ENCODE results near the gene FNDC3B.
A peak's percentile ranks its signal among the peaks of the same experiment; 100 is the strongest.

Gene FNDC3B

DNA sequence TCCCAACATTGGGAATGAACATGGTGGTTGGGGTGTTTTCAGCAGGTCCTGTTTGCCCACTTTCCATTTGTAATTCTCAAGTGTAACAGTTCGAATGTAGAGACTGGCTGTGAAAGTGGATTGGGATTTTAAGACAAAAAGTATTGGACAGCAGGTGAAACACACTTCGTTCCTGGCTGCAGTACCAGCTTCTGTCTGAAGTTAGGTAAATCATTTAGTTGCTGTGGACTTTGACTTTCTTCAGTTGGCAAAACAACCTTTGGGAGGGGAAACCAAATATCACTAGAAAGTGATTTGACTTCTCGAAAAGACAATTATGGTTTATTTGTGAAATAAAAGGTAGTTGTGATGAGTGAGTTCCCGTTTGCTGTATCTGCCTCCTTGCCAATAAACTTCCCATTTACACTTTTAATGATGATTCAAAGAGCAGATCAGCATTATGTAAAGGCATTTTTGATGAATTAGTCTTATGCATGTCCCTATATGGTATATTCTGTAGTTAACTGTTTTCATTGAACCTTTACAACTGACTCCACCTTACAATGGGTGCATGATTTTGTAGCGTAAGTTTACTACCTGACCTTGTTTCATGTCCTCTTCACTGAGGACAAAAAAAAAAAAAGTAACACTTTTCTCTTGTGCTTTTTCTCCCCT is 34.0 kb downstream of the FNDC3B start:
- CTCF ChIA-PET: no interaction called here
- Histone ChIP-seq H3K36me3 (ENCODE audit: control insufficient read depth in 2 of 2, insufficient read depth in 1 of 2, low read length in 2 of 2) (no peaks in the 10 kb centered on the region), H3K27ac (ENCODE audit: extremely low read depth, low read depth, low read length) (no peak overlapping the region)

DNA sequence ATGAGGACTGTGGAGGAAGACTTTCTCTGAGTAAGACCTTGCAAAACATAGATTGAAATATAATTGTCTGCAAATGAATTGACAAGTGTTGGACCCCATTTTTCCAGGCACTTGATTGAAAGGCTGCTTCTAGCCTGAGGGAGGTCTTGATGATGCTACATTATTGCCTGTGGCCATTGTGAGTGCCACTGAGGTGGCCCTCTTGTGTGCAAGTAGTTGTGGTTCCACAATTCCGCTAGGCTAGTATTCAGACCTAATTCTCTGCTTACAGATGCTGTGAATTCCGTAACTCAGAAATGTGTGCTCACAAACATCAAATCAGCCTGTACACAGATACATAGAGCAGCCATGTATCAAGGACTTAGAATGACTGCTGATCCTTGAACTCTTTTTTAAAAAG is 34.7 kb downstream of the FNDC3B start:
- TF ChIP-seq ZNF623 (tag by site-specific recombination; IDR thresholded peaks at IDR 0.05): no peak
- CTCF ChIA-PET: no interaction called here
- Histone ChIP-seq H3K9me3 (ENCODE audit: control insufficient read depth, insufficient read depth, low read depth, low read length) (no peaks in the 10 kb centered on the region), H3K4me1 (ENCODE audit: control insufficient read depth, insufficient read depth, low read length) (no peaks in the 10 kb centered on the region; the same call in 1 of the 2 replicates), H3K27ac (ENCODE audit: extremely low read depth, low read depth, low read length) (no peak overlapping the region), H3K36me3 (ENCODE audit: control insufficient read depth in 2 of 2, insufficient read depth in 1 of 2, low read length in 2 of 2) (no peaks in the 10 kb centered on the region), H3K4me3 (ENCODE audit: low read depth, low read length) (no peak overlapping the region)
- POLR2A ChIA-PET: no interaction called here

More for the DNA sequence above, 34.0 kb downstream of the FNDC3B start:
- no peaks in the 10 kb centered on the region for H3K9me3 ChIP-seq (ENCODE audit: control insufficient read depth, insufficient read depth, low read depth, low read length)
- no peak overlapping the region for H3K4me3 ChIP-seq (ENCODE audit: low read depth, low read length)
- TF ChIP-seq PRDM1 (tag by site-specific recombination; IDR thresholded peaks at IDR 0.05) (peak; percentile 62), ZNF404 (tag by site-specific recombination; IDR thresholded peaks at IDR 0.05) (no peak), ZNF112 (tag by site-specific recombination; IDR thresholded peaks at IDR 0.05) (no peak), ZNF530 (tag by site-specific recombination; IDR thresholded peaks at IDR 0.05; ENCODE audit: low read depth) (no peak), ZNF670 (tag by site-specific recombination; IDR thresholded peaks at IDR 0.05; ENCODE audit: low read depth) (no peak)
- POLR2A ChIA-PET: no interaction called here
- no peaks in the 10 kb centered on the region; the same call in 1 of the 2 replicates for H3K4me1 ChIP-seq (ENCODE audit: control insufficient read depth, insufficient read depth, low read length)

DNA sequence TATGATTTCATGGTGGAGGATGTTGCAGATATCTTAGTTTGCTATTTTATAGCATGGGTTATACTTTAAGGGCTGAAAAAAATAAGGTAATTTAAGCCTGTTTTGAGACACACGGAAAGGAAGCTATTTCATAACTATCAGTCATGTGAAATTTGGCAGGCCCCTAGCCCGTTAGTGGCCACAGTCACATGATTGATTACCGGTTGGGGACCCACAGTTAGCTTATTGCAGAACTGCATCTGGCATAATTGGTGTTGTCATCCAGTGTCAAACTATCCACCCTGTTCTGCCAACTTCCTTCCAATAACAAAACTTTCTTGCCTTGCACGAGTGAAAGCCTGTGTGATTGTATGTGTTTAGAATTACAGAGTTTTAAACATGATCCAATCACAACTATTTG is 35.2 kb downstream of the FNDC3B start:
- Histone ChIP-seq H3K4me1 (ENCODE audit: control insufficient read depth, insufficient read depth, low read length) (no peaks in the 10 kb centered on the region; the same call in 1 of the 2 replicates), H3K9me3 (ENCODE audit: control insufficient read depth, insufficient read depth, low read depth, low read length) (no peaks in the 10 kb centered on the region), H3K4me3 (ENCODE audit: low read depth, low read length) (no peak overlapping the region), H3K27ac (ENCODE audit: extremely low read depth, low read depth, low read length) (no peak overlapping the region), H3K36me3 (ENCODE audit: control insufficient read depth in 2 of 2, insufficient read depth in 1 of 2, low read length in 2 of 2) (no peaks in the 10 kb centered on the region)
- TF ChIP-seq OVOL3 (tag by site-specific recombination; IDR thresholded peaks at IDR 0.05) (no peak), ZNF138 (tag by site-specific recombination; IDR thresholded peaks at IDR 0.05; ENCODE audit: borderline replicate concordance) (no peak), ZNF211 (tag by site-specific recombination; IDR thresholded peaks at IDR 0.05; ENCODE audit: low read depth) (no peak), GLIS1 (tag by site-specific recombination; IDR thresholded peaks at IDR 0.05) (no peak), ZNF169 (tag by site-specific recombination; IDR thresholded peaks at IDR 0.05) (no peak), BCL11B (tag by site-specific recombination; IDR thresholded peaks at IDR 0.05; ENCODE audit: low read depth) (no peak), ZNF24 (tag by site-specific recombination; IDR thresholded peaks at IDR 0.05) (no peak), ZNF514 (tag by site-specific recombination; IDR thresholded peaks at IDR 0.05) (no peak), ZNF670 (tag by site-specific recombination; IDR thresholded peaks at IDR 0.05; ENCODE audit: low read depth) (no peak), ZNF132 (tag by site-specific recombination; IDR thresholded peaks at IDR 0.05; ENCODE audit: borderline replicate concordance) (no peak), ZNF664 (tag by site-specific recombination; IDR thresholded peaks at IDR 0.05) (no peak)
- TF ChIP-seq, protein P1, sequence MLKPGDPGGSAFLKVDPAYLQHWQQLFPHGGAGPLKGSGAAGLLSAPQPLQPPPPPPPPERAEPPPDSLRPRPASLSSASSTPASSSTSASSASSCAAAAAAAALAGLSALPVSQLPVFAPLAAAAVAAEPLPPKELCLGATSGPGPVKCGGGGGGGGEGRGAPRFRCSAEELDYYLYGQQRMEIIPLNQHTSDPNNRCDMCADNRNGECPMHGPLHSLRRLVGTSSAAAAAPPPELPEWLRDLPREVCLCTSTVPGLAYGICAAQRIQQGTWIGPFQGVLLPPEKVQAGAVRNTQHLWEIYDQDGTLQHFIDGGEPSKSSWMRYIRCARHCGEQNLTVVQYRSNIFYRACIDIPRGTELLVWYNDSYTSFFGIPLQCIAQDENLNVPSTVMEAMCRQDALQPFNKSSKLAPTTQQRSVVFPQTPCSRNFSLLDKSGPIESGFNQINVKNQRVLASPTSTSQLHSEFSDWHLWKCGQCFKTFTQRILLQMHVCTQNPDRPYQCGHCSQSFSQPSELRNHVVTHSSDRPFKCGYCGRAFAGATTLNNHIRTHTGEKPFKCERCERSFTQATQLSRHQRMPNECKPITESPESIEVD (tag by site-specific recombination; IDR thresholded peaks at IDR 0.05): no peak
- CTCF ChIA-PET: no interaction called here
- POLR2A ChIA-PET: no interaction called here

DNA sequence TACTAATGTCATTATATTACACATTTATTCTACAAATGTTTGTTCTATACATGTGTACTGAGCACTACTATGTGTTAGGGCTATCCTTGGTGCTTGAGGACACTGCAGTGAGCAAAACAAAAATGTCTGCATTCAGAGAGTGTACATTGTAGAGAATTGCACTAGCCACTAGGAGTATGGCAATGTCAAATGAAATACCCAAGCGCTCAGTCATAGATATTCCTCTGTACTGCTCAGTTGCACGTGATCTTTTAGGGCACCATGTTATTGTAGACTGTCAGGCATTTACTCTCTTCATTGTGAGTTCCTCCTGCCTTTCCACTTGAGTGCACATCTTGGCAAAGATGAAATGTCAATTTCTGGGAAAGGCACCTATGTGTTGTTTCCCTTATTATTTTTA is 36.8 kb downstream of the FNDC3B start:
- Histone ChIP-seq H3K27ac (ENCODE audit: extremely low read depth, low read depth, low read length) (no peak overlapping the region), H3K4me3 (ENCODE audit: low read depth, low read length) (no peak overlapping the region), H3K4me1 (ENCODE audit: control insufficient read depth, insufficient read depth, low read length) (no peaks in the 10 kb centered on the region), H3K9me3 (ENCODE audit: control insufficient read depth, insufficient read depth, low read depth, low read length) (no peaks in the 10 kb centered on the region), H3K36me3 (ENCODE audit: control insufficient read depth in 2 of 2, insufficient read depth in 1 of 2, low read length in 2 of 2) (no peaks in the 10 kb centered on the region)
- POLR2A ChIA-PET: no interaction called here
- CTCF ChIA-PET: no interaction called here
- TF ChIP-seq, protein P2, sequence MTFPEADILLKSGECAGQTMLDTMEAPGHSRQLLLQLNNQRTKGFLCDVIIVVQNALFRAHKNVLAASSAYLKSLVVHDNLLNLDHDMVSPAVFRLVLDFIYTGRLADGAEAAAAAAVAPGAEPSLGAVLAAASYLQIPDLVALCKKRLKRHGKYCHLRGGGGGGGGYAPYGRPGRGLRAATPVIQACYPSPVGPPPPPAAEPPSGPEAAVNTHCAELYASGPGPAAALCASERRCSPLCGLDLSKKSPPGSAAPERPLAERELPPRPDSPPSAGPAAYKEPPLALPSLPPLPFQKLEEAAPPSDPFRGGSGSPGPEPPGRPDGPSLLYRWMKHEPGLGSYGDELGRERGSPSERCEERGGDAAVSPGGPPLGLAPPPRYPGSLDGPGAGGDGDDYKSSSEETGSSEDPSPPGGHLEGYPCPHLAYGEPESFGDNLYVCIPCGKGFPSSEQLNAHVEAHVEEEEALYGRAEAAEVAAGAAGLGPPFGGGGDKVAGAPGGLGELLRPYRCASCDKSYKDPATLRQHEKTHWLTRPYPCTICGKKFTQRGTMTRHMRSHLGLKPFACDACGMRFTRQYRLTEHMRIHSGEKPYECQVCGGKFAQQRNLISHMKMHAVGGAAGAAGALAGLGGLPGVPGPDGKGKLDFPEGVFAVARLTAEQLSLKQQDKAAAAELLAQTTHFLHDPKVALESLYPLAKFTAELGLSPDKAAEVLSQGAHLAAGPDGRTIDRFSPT (tag by site-specific recombination; IDR thresholded peaks at IDR 0.05): no peak
- TF ChIP-seq ZNF112 (tag by site-specific recombination; IDR thresholded peaks at IDR 0.05) (no peak), ZNF549 (tag by site-specific recombination; IDR thresholded peaks at IDR 0.05) (no peak), ZNF114 (tag by site-specific recombination; IDR thresholded peaks at IDR 0.05) (no peak), ZNF530 (tag by site-specific recombination; IDR thresholded peaks at IDR 0.05; ENCODE audit: low read depth) (no peak)
- TF ChIP-seq, protein P3, sequence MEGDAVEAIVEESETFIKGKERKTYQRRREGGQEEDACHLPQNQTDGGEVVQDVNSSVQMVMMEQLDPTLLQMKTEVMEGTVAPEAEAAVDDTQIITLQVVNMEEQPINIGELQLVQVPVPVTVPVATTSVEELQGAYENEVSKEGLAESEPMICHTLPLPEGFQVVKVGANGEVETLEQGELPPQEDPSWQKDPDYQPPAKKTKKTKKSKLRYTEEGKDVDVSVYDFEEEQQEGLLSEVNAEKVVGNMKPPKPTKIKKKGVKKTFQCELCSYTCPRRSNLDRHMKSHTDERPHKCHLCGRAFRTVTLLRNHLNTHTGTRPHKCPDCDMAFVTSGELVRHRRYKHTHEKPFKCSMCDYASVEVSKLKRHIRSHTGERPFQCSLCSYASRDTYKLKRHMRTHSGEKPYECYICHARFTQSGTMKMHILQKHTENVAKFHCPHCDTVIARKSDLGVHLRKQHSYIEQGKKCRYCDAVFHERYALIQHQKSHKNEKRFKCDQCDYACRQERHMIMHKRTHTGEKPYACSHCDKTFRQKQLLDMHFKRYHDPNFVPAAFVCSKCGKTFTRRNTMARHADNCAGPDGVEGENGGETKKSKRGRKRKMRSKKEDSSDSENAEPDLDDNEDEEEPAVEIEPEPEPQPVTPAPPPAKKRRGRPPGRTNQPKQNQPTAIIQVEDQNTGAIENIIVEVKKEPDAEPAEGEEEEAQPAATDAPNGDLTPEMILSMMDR (tag by site-specific recombination; IDR thresholded peaks at IDR 0.05): no peak
- TF ChIP-seq, protein P4, sequence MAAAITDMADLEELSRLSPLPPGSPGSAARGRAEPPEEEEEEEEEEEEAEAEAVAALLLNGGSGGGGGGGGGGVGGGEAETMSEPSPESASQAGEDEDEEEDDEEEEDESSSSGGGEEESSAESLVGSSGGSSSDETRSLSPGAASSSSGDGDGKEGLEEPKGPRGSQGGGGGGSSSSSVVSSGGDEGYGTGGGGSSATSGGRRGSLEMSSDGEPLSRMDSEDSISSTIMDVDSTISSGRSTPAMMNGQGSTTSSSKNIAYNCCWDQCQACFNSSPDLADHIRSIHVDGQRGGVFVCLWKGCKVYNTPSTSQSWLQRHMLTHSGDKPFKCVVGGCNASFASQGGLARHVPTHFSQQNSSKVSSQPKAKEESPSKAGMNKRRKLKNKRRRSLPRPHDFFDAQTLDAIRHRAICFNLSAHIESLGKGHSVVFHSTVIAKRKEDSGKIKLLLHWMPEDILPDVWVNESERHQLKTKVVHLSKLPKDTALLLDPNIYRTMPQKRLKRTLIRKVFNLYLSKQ (tag by site-specific recombination; IDR thresholded peaks at IDR 0.05; ENCODE audit: borderline replicate concordance): no peak
